ENCODE results near the gene CFAP54.

- no peak for TF ChIP-seq CTCF (IDR thresholded peaks at IDR 0.05; ENCODE audit: extremely low read depth in 1 of 2, insufficient read depth in 1 of 2, low read depth in 1 of 2, low read length in 2 of 2)
- TF ChIP-seq POLR2A (IDR thresholded peaks at IDR 0.05; ENCODE audit: low read depth, low read length): no peak
- TF ChIP-seq JUN (IDR thresholded peaks at IDR 0.05; ENCODE audit: borderline replicate concordance, insufficient read depth, insufficient read length, low read depth): no peak
- TF ChIP-seq POLR2AphosphoS5 (IDR thresholded peaks at IDR 0.05; ENCODE audit: insufficient read depth, low read depth, low read length): no peak
- no peak for TF ChIP-seq GATA2 (IDR thresholded peaks at IDR 0.05; ENCODE audit: insufficient read depth, insufficient read length, low read depth, low read length)
- no peak for TF ChIP-seq EZH2 (IDR thresholded peaks at IDR 0.05; ENCODE audit: borderline replicate concordance, low read depth, low read length, severe bottlenecking)
- TF ChIP-seq MAX (IDR thresholded peaks at IDR 0.05; ENCODE audit: insufficient read depth, insufficient read length): no peak
- no peak for TF ChIP-seq MYC (IDR thresholded peaks at IDR 0.05; ENCODE audit: low read depth, low read length)
Observed at GRCh38 chr12:96670334-96670899, 181.0 kb downstream of the CFAP54 start.

All from endothelial cell of umbilical vein (primary cell).